Measurements from ENCODE around the gene IL4R.

IL4R gene

DNA sequence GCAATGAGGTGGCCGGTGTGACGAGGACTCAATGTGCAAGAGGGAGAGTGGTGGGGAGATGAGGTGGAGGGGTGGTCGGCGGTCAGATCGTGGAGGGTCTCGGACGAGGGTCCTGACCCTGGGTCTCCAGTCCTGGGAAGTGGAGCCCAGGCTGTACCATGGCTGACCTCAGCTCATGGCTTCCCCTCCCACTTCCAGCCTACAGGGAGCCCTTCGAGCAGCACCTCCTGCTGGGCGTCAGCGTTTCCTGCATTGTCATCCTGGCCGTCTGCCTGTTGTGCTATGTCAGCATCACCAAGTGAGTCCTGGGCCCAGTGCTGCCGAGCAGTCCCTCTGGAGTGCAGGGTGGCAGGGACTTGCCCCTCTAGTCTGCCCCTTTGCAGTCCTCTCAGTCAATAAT is 41.8 kb downstream of the IL4R start:
- H3K4me2 ChIP-seq (ENCODE audit: low read depth, low read length), result no peak overlapping the region
- H3K4me3 ChIP-seq (ENCODE audit: low read length), result no peak overlapping the region
- H3K9me3 ChIP-seq (replicated peaks; ENCODE audit: insufficient read depth, low read length), result no peaks in the 10 kb centered on the region
- H2AFZ ChIP-seq (ENCODE audit: low read length), result no peak overlapping the region
- H4K20me1 ChIP-seq (ENCODE audit: insufficient read depth, low read length), result no peaks in the 10 kb centered on the region
- no peaks in the 10 kb centered on the region for H3K27me3 ChIP-seq (replicated peaks; ENCODE audit: insufficient read depth, low read length)
- no peaks in the 10 kb centered on the region for H3F3A ChIP-seq (ENCODE audit: insufficient read depth, low read length)
- no peaks in the 10 kb centered on the region for H3K79me2 ChIP-seq (ENCODE audit: low read length)
- no peaks in the 10 kb centered on the region for H3K9me2 ChIP-seq (replicated peaks; ENCODE audit: insufficient read depth, low read length)
- TF ChIP-seq, protein P1, sequence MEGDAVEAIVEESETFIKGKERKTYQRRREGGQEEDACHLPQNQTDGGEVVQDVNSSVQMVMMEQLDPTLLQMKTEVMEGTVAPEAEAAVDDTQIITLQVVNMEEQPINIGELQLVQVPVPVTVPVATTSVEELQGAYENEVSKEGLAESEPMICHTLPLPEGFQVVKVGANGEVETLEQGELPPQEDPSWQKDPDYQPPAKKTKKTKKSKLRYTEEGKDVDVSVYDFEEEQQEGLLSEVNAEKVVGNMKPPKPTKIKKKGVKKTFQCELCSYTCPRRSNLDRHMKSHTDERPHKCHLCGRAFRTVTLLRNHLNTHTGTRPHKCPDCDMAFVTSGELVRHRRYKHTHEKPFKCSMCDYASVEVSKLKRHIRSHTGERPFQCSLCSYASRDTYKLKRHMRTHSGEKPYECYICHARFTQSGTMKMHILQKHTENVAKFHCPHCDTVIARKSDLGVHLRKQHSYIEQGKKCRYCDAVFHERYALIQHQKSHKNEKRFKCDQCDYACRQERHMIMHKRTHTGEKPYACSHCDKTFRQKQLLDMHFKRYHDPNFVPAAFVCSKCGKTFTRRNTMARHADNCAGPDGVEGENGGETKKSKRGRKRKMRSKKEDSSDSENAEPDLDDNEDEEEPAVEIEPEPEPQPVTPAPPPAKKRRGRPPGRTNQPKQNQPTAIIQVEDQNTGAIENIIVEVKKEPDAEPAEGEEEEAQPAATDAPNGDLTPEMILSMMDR (IDR thresholded peaks at IDR 0.05; ENCODE audit: low read length), result no peak
- H3K36me3 ChIP-seq (replicated peaks; ENCODE audit: insufficient read depth, low read length), result no peaks in the 10 kb centered on the region
- H3K4me1 ChIP-seq (ENCODE audit: low read length), result no peaks in the 10 kb centered on the region
- H3K27ac ChIP-seq (ENCODE audit: low read length), result no peak overlapping the region
- DNase-seq, result no peak
- H3K9ac ChIP-seq (ENCODE audit: low read length), result no peak overlapping the region

DNA sequence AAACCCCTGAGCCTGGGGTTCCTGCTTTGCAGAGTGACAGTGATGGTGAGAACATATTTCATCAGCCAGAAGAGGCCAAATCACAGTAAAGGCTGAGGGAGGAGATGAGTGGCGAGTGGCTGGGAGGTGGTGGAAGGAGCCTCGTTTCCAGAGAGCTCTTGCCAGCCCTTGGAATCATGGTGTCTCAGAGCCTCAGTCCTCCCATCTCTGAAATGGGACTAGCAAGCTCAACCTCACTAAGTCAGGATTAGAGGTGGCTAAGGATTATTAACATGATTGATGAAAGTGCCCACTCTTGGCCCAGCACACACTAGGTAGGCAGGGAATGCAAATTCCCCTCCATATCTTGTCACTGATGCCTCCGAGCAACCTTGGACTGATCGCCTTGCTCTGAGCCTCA is 43.0 kb downstream of the IL4R start:
- no peaks in the 10 kb centered on the region for H4K20me1 ChIP-seq (ENCODE audit: insufficient read depth, low read length)
- no peak overlapping the region for H2AFZ ChIP-seq (ENCODE audit: low read length)
- H3K79me2 ChIP-seq (ENCODE audit: low read length), result no peaks in the 10 kb centered on the region
- H3K9me3 ChIP-seq (replicated peaks; ENCODE audit: insufficient read depth, low read length), result no peaks in the 10 kb centered on the region
- TF ChIP-seq EZH2phosphoT487 (IDR thresholded peaks at IDR 0.05; ENCODE audit: low read length) (no peak), EZH2 (optimal IDR thresholded peaks at IDR 0.05; ENCODE audit: low read depth, low read length) (no peak)
- TF ChIP-seq, protein P1 (IDR thresholded peaks at IDR 0.05; ENCODE audit: low read length), result no peak
- H3K4me1 ChIP-seq (ENCODE audit: low read length), result no peaks in the 10 kb centered on the region
- no peaks in the 10 kb centered on the region for H3K36me3 ChIP-seq (replicated peaks; ENCODE audit: insufficient read depth, low read length)
- DNase-seq, result no peak
- H3K4me2 ChIP-seq (ENCODE audit: low read depth, low read length), result no peak overlapping the region
- no peak overlapping the region for H3K9ac ChIP-seq (ENCODE audit: low read length)
- no peak overlapping the region for H3K27ac ChIP-seq (ENCODE audit: low read length)
- H3F3A ChIP-seq (ENCODE audit: insufficient read depth, low read length), result no peaks in the 10 kb centered on the region
- H3K27me3 ChIP-seq (replicated peaks; ENCODE audit: insufficient read depth, low read length), result no peaks in the 10 kb centered on the region
- no peak overlapping the region for H3K4me3 ChIP-seq (ENCODE audit: low read length)
- no peaks in the 10 kb centered on the region for H3K9me2 ChIP-seq (replicated peaks; ENCODE audit: insufficient read depth, low read length)

DNA sequence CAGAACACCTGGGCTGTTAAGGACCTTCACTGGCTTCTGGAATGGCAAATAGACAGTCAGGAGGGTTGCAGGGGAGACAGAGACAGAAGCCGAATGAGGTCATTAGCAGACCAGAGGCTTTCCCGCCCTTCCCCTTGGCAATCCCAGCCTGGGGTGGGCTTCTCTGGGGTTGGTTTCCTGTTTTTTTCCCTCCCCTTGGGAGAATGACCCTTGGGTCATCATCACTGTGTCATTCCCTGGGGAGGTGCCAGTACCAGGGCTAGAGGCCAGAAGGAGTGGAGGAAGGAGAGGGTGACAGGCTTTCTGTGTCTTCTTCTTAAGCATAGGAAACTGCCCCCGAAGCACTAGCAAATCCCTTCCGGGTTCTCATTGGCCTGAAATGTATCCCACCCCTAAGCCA is 45.3 kb downstream of the IL4R start:
- Histone ChIP-seq H3K4me3 (ENCODE audit: low read length) (no peak overlapping the region), H4K20me1 (ENCODE audit: insufficient read depth, low read length) (no peaks in the 10 kb centered on the region), H3K36me3 (replicated peaks; ENCODE audit: insufficient read depth, low read length) (no peaks in the 10 kb centered on the region), H3K79me2 (ENCODE audit: low read length) (no peaks in the 10 kb centered on the region), H3F3A (ENCODE audit: insufficient read depth, low read length) (no peaks in the 10 kb centered on the region), H3K9me3 (replicated peaks; ENCODE audit: insufficient read depth, low read length) (no peaks in the 10 kb centered on the region), H3K27me3 (replicated peaks; ENCODE audit: insufficient read depth, low read length) (no peaks in the 10 kb centered on the region), H3K9ac (ENCODE audit: low read length) (no peak overlapping the region), H3K4me1 (ENCODE audit: low read length) (no peaks in the 10 kb centered on the region), H3K4me2 (ENCODE audit: low read depth, low read length) (no peak overlapping the region), H3K27ac (ENCODE audit: low read length) (no peak overlapping the region), H3K9me2 (replicated peaks; ENCODE audit: insufficient read depth, low read length) (no peaks in the 10 kb centered on the region), H2AFZ (ENCODE audit: low read length) (no peak overlapping the region)
- TF ChIP-seq EZH2phosphoT487 (IDR thresholded peaks at IDR 0.05; ENCODE audit: low read length) (no peak), EZH2 (optimal IDR thresholded peaks at IDR 0.05; ENCODE audit: low read depth, low read length) (no peak)
- TF ChIP-seq, protein P1 (IDR thresholded peaks at IDR 0.05; ENCODE audit: low read length), result no peak
- no peak for DNase-seq
